Measurements from ENCODE around the gene PEX7.
"Not testable (repeated sequence)": the region's sequence is repeated elsewhere in the genome, so short reads cannot be mapped to it uniquely, and the experiment has no call there.

PEX7 gene, protein sequence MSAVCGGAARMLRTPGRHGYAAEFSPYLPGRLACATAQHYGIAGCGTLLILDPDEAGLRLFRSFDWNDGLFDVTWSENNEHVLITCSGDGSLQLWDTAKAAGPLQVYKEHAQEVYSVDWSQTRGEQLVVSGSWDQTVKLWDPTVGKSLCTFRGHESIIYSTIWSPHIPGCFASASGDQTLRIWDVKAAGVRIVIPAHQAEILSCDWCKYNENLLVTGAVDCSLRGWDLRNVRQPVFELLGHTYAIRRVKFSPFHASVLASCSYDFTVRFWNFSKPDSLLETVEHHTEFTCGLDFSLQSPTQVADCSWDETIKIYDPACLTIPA

DNA sequence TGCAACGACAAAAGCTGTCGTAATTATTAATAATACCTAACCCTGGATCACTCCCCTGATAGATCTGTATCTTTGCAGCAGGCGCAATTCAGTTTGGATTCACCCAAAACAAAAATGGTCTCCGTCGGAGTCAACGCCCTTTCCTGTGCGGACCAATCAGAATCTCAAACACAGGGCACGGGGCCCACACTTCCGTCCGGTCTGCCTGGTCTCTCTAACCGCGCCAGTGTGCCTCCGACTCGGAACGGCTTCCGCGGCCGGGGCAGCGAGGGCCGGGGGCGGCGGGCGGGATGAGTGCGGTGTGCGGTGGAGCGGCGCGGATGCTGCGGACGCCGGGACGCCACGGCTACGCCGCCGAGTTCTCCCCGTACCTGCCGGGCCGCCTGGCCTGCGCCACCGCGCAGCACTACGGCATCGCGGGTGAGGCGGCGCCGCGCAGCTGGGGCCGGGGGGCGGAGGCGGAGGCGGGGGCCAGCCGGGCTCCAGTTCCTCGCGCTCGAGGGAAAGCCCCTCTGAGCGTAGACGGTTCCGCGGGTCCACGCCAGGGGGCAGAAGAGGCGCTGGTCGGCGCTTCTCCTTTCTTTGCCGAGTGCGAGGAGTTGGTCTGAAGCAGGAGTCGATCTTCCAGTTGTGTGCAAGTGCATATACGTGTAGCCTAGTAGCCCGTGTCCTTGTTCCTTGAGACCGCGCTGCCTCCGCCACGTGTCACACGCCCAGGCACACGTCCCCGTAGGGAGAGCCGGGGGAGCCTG lies at the start of gene PEX7:
TSS of gene PEX7 (plus strand) at position 217 of the 752 bp plus-strand sequence. CDS start at position 291, 74 bp downstream.
- peak; percentile 96 for ATAC-seq

DNA sequence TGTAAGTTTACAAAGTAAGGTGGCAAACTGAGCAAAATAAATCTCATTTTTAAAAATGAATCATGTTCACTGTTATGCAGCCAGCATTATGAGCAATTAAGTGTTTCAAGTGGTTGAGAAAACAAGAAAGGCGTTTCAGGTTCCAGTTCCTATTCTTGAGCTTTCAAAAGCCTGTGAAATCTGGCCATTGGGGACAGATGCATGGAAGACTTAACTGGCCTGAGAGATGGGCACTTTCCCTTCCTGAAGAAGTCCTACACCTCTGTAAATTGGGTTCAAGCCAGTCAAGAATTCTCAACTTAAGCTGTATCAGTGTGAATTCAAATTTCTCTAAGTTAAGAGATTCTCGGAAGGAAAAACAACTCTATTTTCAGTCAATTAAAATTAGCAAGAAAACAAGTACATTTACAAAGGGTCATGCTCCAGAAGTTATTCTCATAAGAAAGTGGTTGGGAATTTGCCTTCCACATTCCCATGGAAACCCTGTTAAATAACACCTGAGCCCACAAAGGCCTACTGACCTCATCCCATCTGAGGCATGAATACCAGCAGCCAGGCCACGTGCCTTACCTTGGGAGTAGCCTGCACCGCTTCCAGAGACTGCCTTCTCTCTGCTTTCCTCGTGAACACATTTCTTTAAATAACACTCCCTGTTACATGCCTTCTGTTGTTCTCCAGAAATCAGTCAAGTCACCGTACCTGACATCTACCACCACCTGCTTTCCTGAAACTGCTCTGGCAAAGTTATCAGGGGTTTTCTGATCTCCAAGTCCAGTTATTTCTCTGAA lies 49.5 kb upstream of the PEX7 start:
- ATAC-seq: peak; percentile 61 to 76

- ATAC-seq: no peak
These were observed 49.0 kb upstream of the PEX7 start for GRCh38 chr6:136773473-136773796.

- ATAC-seq: peak; percentile 24 to 37
These were observed 48.0 kb upstream of the PEX7 start for GRCh38 chr6:136774228-136775041.

DNA sequence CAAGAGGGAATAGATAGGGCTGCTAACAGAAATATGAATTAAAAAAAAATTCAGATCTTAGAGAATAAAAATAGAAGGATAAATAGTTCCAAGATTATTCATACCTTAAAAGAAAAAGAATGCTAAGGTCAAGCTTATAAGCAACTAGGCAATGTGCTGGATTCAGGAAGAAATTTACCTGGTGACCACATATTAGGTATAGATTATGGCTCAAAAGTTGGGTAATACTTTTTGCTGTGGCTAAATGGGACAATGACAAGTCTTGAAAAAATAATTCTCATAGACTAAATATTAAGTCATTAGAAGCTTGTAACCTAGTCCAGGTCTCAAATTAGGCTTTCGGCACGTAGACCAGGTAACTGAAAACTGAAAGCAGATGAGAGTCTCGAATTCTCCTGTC lies 47.3 kb upstream of the PEX7 start:
- ATAC-seq: no peak

DNA sequence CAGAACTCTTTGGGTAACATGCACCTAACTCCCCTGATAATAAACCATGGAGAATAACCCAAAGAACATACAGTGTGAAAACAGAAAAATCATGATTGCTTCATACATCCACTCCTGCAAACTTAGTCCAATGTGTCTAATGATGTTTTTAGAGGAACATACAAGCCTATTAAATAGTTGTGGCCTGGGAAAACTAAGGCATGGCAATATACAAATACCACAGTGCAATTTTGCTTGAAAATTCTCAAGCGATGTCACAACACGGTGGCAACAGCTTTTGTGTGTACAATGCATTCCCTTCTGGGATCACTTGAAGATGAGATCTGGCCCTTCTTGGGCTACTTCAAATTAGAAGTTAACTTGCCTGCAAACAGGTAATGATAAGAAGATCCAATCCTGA lies 46.8 kb upstream of the PEX7 start:
- ATAC-seq: no peak

- ATAC-seq: no peak
These were observed 44.7 kb upstream of the PEX7 start for GRCh38 chr6:136777651-136778050.

DNA sequence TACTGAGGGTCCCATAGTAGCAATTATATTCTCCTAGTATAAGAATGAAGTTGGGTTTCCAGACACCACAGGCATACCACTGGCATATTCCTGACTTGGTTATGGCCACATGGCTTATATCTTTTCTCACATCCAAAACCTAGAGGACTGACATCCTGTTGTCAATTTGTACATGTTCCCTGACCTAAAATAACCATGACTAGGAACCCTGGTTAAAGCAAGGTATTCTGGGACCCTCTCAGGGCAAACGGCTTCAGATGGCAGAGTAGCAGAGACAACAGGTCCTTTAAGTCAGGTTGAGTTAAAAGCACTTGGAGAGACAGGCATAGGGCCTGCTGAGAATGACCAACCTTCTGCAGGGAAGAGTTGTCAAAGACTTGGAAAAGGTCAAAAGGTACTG lies 42.7 kb upstream of the PEX7 start:
- no peak for ATAC-seq

DNA sequence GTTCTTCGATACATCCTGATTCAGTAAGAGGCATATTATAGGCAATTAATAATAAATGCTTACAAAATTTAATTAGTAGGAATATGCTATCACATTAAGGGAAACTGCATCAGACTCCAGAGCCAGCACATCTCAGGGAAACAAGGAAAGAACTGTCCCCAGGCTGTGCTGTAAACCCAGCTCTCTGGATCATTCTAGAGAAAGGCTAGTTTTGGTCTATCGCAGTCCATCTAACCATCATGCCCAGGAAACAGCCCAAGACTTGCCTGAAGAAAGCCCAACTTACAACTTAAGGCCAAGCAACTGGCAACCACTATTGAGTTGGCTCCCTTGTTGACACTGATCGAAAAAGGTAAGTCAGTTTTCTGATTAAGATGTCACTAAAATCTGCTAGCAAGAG lies 41.4 kb upstream of the PEX7 start:
- ATAC-seq: no peak

- peak; percentile 45 to 50 for ATAC-seq
These were observed 40.2 kb upstream of the PEX7 start for GRCh38 chr6:136782021-136782770.

DNA sequence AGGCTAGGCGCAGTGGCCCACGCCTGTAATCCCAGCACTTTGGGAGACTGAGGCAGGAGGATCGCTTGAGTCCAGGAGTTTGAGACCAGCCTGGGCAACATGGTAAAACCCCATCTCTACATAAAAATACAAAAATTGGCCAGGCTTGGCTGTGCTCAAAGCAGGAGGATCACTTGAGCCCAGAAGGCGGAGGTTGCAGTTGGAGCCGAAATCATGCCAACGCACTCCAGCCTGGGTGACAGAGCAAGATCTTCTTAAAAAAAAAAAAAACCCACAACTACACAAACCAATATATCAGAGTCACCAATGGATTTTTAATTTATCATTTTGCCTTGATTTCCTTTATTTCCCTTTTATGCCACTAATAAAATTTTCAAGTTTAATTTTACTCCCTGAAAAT lies 39.4 kb upstream of the PEX7 start:
- no peak for ATAC-seq

GRCh38 chr6:136783495-136784270 lies 38.7 kb upstream of the PEX7 start:
- ATAC-seq: no peak

- ATAC-seq: no peak
These were observed 38.1 kb upstream of the PEX7 start for GRCh38 chr6:136784271-136784664.

GRCh38 chr6:136784910-136785746 lies 37.3 kb upstream of the PEX7 start:
- peak; percentile 22 to 30 for ATAC-seq

DNA sequence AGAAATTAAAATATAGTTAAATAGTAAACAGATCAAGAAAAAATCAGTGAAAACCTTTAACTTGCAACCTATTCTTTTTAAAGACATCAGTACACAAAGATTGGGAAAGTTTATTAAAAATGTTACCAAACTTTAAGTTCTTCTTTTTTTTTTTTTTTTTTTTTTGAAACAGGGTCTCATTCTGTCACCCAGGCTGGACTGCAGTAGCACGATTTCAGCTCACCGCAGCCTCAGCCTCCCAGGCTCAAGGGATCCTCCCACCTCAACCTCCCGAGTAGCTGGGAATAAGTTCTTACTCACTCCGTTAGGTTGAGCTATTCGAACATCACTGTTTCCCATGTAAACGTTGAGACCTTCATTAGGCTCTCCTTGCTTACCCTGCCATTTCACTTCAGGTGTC lies 35.7 kb upstream of the PEX7 start:
- ATAC-seq: no peak

- no peak for ATAC-seq
These were observed 34.7 kb upstream of the PEX7 start for GRCh38 chr6:136787726-136788068.

- peak; percentile 17 to 25 for ATAC-seq
These were observed 34.1 kb upstream of the PEX7 start for GRCh38 chr6:136788069-136788902.

DNA sequence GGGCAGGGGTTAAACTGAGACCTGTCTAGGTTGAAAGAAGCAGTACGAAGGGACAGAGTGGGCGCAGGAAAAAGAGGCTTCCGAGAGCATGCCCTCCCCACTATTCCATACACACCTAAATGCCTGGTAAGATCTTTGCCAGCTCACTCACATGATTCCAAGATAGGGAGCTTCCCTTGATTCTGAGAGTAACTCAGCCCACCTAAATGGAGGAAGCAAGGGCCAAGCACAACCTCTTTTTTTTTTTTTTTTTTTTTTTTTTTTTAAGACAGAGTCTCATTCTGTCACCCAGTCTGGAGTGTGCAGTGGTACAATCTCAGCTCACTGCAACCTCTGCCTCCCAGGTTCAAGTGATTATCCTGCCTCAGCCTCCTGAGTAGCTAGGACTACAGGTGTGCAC lies 33.0 kb upstream of the PEX7 start:
- not testable (repeated sequence) for ATAC-seq
